ENCODE data around the gene PLEKHG7.
"Not testable (repeated sequence)": the region's sequence is repeated elsewhere in the genome, so short reads cannot be mapped to it uniquely, and the experiment has no call there.

The PLEKHG7 gene

GRCh38 chr12:92747151-92747550 is 44.4 kb downstream of the PLEKHG7 start:
- DNase-seq (ENCODE audit: low read depth in 2 of 2): no peak

DNA sequence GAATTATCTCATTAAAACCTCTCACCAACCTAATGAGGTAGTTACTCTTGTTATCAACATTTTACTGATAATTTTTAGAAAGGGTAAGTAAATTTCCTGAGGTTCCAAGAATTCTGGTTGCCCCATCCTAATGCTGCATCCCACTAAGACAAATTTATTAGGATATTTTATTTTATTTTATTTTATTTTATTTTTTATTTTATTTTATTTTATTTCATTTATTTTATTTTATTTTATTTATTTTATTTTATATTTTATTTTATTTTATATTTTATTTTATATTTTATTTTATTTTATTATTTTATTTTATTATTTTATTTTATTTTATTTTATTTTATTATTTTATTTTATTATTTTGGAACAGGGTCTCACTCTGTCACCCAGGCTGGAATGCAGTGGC is 46.9 kb downstream of the PLEKHG7 start:
- not testable (repeated sequence) for DNase-seq (ENCODE audit: low read depth in 2 of 2)

- no peak for DNase-seq (ENCODE audit: low read depth in 2 of 2)
Measured at GRCh38 chr12:92753976-92754885, 51.4 kb downstream of the PLEKHG7 start.

DNA sequence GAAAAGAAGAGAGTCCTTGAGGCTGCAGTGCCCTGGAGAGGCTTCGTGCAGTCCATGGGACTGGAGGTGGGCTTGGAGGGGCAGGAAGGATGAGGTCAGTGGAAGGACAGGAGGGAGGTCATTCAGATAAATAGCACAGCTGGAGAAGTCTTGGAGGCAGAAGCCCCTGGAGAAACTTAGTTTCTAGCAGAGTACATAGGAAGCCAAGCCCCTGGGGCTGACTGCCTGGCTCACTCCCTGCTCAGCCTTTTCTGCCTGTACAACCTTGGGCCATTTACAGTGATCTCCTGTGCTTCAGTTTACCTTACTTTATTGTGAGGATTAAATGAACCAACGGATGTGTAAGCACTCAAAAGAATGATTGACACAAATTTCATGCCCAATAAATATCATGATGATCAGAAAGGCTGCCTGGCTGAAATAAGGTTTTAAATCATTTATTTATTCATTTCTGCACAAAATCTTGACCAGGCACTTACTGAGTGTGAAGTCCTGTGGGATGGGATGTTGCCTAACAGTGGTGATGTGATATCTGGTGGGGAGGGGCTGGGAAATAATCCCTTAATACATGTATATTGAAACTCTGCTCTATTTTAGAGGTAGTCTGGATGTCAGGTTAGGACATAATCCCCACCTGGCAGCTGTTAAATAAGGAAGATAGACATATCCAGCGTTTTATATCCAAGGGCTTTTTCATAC is 54.3 kb downstream of the PLEKHG7 start:
- no peak for DNase-seq (ENCODE audit: low read depth in 2 of 2)

GRCh38 chr12:92757597-92758121 is 54.9 kb downstream of the PLEKHG7 start:
- DNase-seq (ENCODE audit: low read depth in 2 of 2): no peak

- DNase-seq (ENCODE audit: low read depth in 2 of 2): no peak
Measured at GRCh38 chr12:92759634-92760268, 57.0 kb downstream of the PLEKHG7 start.

DNA sequence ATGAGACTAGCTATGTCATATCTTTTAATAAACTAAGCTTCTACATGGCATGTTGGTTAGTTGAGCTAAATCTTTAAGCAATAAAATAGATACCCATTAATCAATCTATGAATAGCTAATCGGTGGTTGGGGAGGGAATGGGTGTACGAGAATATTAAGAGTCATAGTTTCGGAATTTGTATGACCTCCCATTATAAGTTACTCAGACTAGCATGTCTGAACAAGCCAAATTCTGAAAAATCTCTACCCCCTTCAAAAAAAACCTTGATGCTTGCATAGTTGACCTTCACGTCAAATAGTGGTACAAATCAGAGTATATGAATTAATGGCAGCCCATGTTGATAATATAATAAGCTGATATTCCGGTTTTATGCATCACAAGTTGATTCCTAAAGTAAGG is 60.0 kb downstream of the PLEKHG7 start:
- DNase-seq (ENCODE audit: low read depth in 2 of 2): no peak

DNA sequence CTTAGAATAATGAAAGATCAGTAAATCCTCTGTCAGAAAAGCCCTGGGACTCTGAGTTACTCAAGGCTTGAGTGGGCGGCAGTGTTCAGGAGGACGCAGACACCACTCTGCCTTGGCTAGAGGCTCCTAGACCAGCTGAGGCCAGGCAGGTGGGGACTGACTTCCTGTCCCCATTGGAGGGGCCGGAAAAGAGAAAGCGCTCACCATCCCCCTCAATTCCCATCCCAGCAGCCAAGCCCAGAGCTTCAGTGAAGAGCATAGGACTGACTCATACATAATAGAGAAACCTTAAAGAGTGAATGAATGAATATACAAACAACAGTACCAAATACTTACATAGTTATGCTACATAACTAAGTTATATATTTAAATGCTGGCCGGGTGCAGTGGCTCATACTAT is 62.0 kb downstream of the PLEKHG7 start:
- DNase-seq (ENCODE audit: low read depth in 2 of 2): no peak

DNA sequence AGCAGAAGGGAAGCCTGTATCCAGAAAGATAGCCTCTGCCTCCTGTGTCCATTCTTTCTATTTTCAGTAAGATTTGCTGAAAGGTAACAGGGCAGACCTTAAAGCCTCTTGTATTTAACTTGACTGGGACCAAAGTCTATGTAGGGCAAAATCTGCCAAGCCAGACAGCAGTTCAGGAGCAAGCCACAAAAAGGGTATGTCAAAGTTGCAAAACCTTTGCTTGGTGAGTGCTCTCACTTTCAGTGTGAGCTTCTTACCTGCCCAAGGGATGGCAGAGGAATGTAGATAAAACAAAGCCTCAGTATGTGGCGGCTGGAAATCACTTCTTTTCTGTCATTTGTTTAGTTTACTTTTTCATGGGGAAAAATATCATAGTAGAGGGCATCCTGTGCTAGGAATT is 63.1 kb downstream of the PLEKHG7 start:
- DNase-seq (ENCODE audit: low read depth in 2 of 2): no peak

GRCh38 chr12:92769124-92769901 is 66.5 kb downstream of the PLEKHG7 start:
- no peak for DNase-seq (ENCODE audit: low read depth in 2 of 2)

GRCh38 chr12:92771001-92771400 is 68.2 kb downstream of the PLEKHG7 start:
- DNase-seq (ENCODE audit: low read depth in 2 of 2): no peak

- DNase-seq (ENCODE audit: low read depth in 2 of 2): no peak
Measured at GRCh38 chr12:92775416-92775815, 72.6 kb downstream of the PLEKHG7 start.

GRCh38 chr12:92778525-92778924 is 75.7 kb downstream of the PLEKHG7 start:
- DNase-seq (ENCODE audit: low read depth in 2 of 2): no peak

DNA sequence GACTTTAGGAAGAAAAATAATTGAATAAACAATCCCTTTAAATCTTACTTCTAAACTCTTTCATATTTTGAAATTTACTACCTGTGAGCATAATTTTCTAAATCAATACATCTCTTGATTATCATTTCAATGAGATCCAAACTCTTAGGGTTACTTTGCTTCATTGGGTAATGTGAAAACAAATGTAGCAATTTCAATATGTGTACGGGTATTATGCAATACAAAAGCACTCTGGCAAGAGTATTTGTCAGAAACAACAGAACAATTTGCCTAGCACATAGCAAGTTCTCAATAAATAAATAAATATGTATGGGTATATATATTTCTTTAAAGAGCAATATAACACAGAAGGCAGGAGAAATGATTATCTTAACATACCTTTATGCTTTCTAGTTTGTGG is 77.1 kb downstream of the PLEKHG7 start:
- DNase-seq (ENCODE audit: low read depth in 2 of 2): no peak

GRCh38 chr12:92784356-92784755 is 81.6 kb downstream of the PLEKHG7 start:
- DNase-seq (ENCODE audit: low read depth in 2 of 2): no peak

DNA sequence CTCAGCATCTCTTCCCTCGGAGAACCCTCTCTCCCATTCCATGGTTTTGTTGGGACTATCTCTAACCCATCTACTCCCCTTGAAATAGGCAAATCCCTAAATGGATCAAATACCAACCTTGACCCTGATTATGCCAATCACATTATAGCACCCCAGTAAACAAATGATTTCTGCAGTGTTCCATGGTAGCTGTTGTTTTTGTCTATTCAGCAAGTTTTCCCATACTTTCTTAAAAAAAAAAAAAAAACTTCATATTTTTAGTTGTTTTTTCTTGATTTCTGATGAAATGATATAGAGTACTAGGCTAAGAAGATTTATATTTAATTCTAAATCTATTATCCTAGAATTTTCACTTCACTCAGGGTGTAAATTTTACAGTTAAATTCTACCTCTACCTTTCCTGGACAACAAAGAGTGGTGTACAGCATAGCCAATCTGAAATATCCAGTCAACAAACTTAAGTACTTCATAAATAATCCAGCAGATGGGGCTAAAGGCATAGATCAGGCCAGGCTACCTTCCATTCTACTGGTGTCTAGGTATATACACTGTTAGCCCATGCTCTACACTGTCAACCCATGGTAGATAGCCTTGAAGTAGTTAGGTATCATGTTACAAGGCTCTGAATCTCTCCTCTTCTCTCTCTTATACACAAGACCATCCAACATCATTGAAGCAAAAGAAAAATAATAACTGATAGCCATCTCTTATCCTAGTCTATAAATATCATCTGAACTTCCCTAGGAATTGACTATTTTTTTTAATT is 82.2 kb downstream of the PLEKHG7 start:
- peak in 1 of 2 donors; percentile 13 for DNase-seq (ENCODE audit: low read depth in 2 of 2)

GRCh38 chr12:92785563-92785950 is 82.8 kb downstream of the PLEKHG7 start:
- DNase-seq (ENCODE audit: low read depth in 2 of 2): no peak

GRCh38 chr12:92786045-92786444 is 83.3 kb downstream of the PLEKHG7 start:
- DNase-seq (ENCODE audit: low read depth in 2 of 2): no peak

GRCh38 chr12:92794356-92794755 is 91.6 kb downstream of the PLEKHG7 start:
- DNase-seq (ENCODE audit: low read depth in 2 of 2): not testable (repeated sequence)

DNA sequence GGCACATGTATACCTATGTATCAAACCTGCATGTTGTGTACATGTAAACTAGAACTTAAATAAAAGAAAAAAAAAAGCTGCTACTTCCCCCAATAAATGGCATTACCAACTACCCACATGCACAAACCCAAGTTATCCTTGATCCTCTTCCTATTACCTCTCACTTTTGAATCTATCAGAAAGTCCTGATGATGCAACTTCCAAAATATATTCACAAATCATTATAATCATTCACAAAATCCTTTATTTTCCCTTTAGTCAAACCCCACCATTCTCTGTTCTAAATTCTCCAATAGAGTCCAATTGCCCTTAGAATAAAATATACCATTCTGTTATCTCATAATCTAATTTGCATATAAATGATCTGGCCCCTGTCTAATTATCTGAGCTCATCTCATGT is 92.0 kb downstream of the PLEKHG7 start:
- no peak for DNase-seq (ENCODE audit: low read depth in 2 of 2)

DNA sequence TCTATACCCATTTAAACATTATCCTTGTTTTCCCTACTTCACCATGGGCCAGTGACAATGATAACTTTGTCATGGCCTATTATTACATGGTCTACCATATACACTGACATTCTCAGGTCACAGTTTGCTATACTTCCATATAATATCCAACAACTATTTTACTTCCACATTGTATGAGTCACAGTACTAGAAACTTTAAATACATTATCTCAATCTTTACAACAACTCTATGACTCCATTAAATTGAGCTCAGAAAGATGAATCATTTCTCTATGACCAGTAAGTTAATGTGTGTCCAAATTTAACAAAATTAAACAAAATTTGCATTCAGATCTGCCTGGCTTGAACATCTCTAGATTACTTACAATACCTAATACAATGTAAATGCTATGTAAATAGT is 93.9 kb downstream of the PLEKHG7 start:
- DNase-seq (ENCODE audit: low read depth in 2 of 2): no peak
